Smooth muscle cell of the coronary artery (primary cell): Measurements from ENCODE around the gene TMC8. TPM values are rescaled to one million over a fixed set of nuclear protein-coding genes. Genes with fewer than 3 reads are reported as not detected.

Source experiments
- total RNA-seq: library from RNA; depleted of rRNA; stranded (reverse); fragments of >200 nt; gene quantifications from 2 replicates; pipeline ENCODE4 v1.2.3, GENCODE V29; 2014; ENCODE audit warnings: low replicate concordance

Gene TMC8, protein sequence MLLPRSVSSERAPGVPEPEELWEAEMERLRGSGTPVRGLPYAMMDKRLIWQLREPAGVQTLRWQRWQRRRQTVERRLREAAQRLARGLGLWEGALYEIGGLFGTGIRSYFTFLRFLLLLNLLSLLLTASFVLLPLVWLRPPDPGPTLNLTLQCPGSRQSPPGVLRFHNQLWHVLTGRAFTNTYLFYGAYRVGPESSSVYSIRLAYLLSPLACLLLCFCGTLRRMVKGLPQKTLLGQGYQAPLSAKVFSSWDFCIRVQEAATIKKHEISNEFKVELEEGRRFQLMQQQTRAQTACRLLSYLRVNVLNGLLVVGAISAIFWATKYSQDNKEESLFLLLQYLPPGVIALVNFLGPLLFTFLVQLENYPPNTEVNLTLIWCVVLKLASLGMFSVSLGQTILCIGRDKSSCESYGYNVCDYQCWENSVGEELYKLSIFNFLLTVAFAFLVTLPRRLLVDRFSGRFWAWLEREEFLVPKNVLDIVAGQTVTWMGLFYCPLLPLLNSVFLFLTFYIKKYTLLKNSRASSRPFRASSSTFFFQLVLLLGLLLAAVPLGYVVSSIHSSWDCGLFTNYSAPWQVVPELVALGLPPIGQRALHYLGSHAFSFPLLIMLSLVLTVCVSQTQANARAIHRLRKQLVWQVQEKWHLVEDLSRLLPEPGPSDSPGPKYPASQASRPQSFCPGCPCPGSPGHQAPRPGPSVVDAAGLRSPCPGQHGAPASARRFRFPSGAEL
- not detected in 2 replicates for total RNA-seq

DNA sequence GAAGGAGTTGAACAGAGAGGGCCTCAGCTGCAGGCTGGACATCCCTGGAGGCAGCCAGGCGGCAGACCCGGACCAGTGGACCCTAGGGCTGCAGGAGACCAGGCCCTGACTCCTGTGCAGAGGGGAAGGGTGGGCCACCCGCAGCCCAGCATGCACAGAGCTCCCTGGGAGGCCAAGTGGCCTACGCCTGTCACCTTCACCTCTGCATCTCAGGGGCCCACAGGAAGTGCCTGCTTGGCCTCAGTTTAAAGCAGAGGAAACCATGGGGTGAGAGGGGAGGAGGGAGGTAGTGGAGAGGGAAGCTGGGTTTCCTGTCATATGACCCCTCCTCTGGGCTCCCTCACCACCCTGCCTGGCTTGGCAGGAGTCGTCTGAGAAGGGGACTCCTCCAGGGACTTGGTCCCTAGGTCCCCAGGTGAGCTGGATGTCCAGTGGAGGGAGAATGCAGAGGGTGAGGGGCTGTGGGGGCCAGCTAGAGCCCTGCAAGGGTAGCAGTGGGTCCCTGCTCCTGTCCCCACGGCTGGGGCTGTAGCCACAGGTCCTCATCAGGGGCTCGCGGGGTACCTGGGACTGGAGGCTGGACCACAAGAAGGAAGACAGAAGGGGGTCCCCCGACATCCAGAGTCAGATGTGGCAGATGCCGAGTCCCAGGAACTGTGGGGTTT lies at the start of gene TMC8:
Gene TMC8 (plus strand): TSS at position 335 of the 665 bp plus-strand sequence. CDS start 818 bp downstream, outside the sequence.

DNA sequence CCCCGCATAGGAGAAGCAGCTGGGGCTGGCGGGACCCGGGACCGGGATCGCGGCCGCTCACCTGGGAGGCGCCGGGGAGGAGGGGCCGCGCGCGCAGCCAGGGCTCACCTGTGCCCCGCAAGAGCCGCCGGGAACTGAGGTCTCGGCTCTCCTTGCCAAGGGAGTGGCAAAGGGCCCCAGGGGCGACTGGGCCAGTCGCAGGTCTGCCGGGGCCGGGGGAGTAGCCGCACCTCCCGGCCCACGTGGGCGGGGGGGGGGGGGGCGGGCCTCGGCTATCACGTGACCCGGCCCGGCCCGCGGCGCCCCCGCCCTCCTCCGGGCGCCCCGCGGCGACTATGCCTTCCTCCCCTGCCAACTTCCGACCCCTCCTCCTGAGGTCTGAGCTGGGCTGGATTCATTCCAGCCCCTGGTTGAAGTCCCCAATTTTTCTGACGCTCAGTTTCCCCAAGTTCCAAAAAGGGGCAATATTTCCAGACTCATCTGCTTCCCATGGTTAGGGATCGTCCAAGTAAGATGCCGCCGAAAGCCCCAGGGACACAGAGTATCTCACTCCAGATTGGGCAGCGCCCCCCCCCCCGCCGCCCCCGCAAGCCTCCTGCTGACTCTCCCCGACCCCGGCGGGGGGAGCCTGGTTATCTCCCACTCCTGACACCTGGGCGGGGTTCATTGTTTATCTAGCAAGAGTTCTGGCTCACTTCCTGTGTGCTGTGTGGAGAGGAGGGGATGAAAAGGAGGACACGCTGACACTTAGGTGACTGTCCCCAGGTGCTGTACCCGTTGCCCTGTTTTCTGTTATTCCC lies 1.8 kb upstream of the TMC8 start, which contains the start of gene TMC6:
Gene TMC6 (minus strand): TSS at position 205 of the 800 bp plus-strand sequence. CDS start 1,923 bp downstream, outside the sequence.

GRCh38 chr17:78168242-78168902 lies 37.8 kb downstream of the TMC8 start, which contains the start of gene SYNGR2:
TSS of gene SYNGR2 (plus strand) at chr17:78168581. CDS start at chr17:78168617, 36 bp downstream.

GRCh38 chr17:78186692-78187595 lies 56.4 kb downstream of the TMC8 start, which contains the start of the genes AFMID and TK1:
TSS of gene AFMID (plus strand) at chr17:78187362. CDS start at chr17:78187371, 9 bp downstream.
TSS of gene TK1 (minus strand) at chr17:78187052. CDS start at chr17:78186994, 58 bp downstream.

Other genes with a start within 250 kb of the TMC8 start
- 3.9 and 5.3 TPM in 2 replicates for gene TNRC6C, start 172.1 kb upstream of the TMC8 start, total RNA-seq
- gene TMC6, start 2.0 kb upstream of the TMC8 start, total RNA-seq = 0.47 and 1.4 TPM in 2 replicates
- not detected in 2 replicates for gene C17orf99, start 15.6 kb downstream of the TMC8 start, total RNA-seq
- gene SYNGR2, start 37.8 kb downstream of the TMC8 start, total RNA-seq = 11.0 and 23.5 TPM in 2 replicates
- gene TK1, start 56.3 kb downstream of the TMC8 start, total RNA-seq = 1.5 and 43.4 TPM in 2 replicates
- 27.7 and 41.7 TPM in 2 replicates for gene AFMID, start 56.6 kb downstream of the TMC8 start, total RNA-seq
- gene BIRC5, start 83.5 kb downstream of the TMC8 start, total RNA-seq = 2.7 and 28.2 TPM in 2 replicates
- not detected in 2 replicates for gene TMEM235, start 100.9 kb downstream of the TMC8 start, total RNA-seq
- 37.6 and 61.4 TPM in 2 replicates for gene SOCS3, start 229.3 kb downstream of the TMC8 start, total RNA-seq
- 19.6 and 43.5 TPM in 2 replicates for gene PGS1, start 247.9 kb downstream of the TMC8 start, total RNA-seq